ENCODE data around the gene CLDN5. TPM values are rescaled to one million over a fixed set of nuclear protein-coding genes. Genes with fewer than 3 reads are reported as not detected.

Gene CLDN5
- total RNA-seq = 0.50 and 1.8 TPM in 2 replicates

GRCh38 chr22:19524170-19525115 is at the start of gene CLDN5:
Gene CLDN5, minus strand, starts transcription at chr22:19524410. Its CDS starts 155 bp downstream, at chr22:19524255.

GRCh38 chr22:19479355-19480172 is 44.6 kb downstream of the CLDN5 start, which contains the start of gene CDC45:
Gene CDC45, plus strand, starts transcription at chr22:19479920. Its CDS starts 49 bp downstream, at chr22:19479969.

GRCh38 chr22:19478901-19479354 is 45.3 kb downstream of the CLDN5 start, which contains the start of gene UFD1:
Gene UFD1, minus strand, starts transcription at chr22:19479193. Its CDS starts 108 bp downstream, at chr22:19479085.

Other genes starting within 250 kb of the CLDN5 start
- 4.5 and 4.9 TPM in 2 replicates for gene CLTCL1, start 232.7 kb downstream of the CLDN5 start, total RNA-seq
- gene HIRA, start 92.7 kb downstream of the CLDN5 start, total RNA-seq = 16.8 and 18.4 TPM in 2 replicates
- 41.4 and 50.4 TPM in 2 replicates for gene MRPL40, start 91.9 kb downstream of the CLDN5 start, total RNA-seq
- 36.0 and 40.0 TPM in 2 replicates for gene C22orf39, start 76.7 kb downstream of the CLDN5 start, total RNA-seq
- 44.4 and 54.3 TPM in 2 replicates for gene UFD1, start 45.2 kb downstream of the CLDN5 start, total RNA-seq
- 45.9 and 47.9 TPM in 2 replicates for gene CDC45, start 44.5 kb downstream of the CLDN5 start, total RNA-seq
- gene SEPTIN5, start 190.1 kb upstream of the CLDN5 start, total RNA-seq = 8.4 and 12.8 TPM in 2 replicates
- 0.50 TPM in 1 of 2 replicates, not detected in the other for gene GP1BB, start 199.1 kb upstream of the CLDN5 start, total RNA-seq
- gene TBX1, start 236.4 kb upstream of the CLDN5 start, total RNA-seq = under 0.01 TPM in 1 of 2 replicates, not detected in the other